Stimulated activated CD8-positive, alpha-beta memory T cell treated with anti-CD3 and anti-CD28 coated beads, Interleukin-4, amount 100 ng/mL, for 48 hours (primary cell): ENCODE measurements around the gene HSD17B10.
A peak's percentile ranks its signal among the peaks of the same experiment; 100 is the strongest.
"Not testable (repeated sequence)": the region's sequence is repeated elsewhere in the genome, so short reads cannot be mapped to it uniquely, and the experiment has no call there.

Experiments used
- DNase-seq: peaks from one replicate; pipeline ENCODE4 v3.0.0-alpha.2; 2020

HSD17B10 gene

DNA sequence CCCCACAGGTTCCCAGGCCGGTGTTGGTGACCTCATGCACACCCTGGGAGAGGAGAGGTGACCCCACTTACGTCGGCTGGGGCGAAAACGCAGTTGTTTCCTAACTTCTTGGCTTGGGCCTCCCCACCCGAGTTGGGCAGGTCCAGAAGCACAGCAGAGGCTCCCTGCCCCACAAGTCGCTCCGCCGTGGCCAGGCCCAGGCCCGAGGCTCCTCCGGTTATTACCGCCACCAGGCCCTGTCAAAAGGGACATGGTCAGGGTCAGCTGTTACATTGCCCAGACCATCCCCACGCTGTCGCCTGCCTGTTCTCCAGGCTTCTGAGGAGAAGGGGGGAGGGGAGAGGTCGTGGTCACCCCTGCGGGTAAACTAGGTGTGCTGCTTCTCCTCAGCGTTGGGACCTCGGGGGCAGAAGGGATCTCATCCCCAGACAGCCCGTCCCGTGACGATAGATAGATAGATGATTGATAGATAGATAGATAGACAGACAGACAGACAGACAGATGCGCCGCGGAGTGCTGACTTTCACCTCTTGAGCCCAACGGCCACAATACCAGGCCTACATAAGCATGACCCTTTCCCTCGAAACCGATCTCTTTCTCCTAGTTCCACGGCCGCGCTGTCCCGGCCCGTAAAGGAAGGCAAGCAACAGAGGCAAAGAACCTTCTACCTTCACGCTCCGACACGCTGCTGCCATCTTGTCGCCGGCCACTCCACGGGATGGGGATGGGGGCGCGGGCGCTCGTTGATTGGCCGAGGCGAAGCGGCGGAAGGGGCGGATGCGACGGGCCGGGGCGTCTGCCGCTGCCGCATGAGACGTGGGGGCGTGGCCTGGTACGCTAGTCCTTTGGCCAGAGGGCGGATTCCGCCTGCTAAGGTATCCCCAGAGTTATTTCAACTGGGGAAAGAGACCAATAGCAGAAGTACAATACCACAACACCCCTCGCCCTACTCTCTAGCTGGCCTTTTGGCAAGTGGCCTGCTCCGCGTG lies at the start of gene HSD17B10:
HSD17B10 (minus strand) TSS at position 720 of the 989 bp plus-strand sequence; CDS start at position 695, 25 bp downstream.
- peak; percentile 88 for DNase-seq

DNA sequence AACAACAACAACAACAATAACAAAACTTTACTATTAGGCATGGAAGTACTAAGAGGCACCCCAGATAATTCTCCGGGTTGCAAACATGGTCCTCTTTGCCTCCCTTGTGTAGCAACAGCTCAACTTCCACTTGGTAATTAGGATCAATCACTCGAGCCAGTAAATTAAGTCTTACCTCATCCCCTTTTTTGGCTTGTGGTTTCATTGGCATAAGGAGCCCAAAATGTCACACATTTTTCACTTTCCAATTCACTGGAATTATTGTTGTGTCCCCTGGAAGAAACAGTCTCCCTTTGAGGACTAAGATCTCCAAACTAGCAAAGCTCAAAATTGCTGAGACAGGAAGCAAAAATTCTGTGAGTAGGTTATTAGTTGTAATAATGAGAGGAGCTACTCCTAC lies 49.2 kb upstream of the HSD17B10 start:
- DNase-seq: no peak

DNA sequence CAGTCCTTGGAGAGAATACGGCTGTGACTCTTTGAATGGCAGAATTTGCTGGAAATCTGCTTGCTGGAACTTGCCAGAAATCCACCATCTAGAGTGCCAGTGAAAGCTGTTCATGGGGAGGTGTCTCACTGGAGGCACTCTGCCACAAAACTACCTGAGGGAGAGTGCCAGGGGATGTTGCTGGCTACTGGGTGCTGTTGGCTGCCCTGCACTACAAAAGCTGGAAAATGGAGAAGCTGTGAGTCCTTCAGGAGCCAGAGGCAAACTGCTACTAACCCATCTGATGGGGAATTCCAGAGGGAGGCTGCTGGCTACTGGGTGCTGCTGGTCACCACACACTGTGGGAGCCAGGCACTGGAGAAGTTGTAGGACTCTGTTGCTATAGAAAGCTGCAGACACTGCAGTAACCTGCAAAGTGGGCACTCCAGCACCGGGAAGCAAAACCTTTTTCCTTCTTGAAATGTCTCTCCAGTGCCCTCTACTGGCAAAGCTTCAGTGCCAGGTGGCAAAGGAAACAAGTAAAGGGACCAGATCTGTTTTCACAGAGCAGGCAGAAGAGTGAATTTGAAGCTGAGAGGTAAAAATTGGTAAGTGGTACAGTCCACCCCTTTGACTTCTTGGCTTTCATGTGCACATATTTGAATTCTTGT lies 47.8 kb upstream of the HSD17B10 start:
- DNase-seq: peak; percentile 51

DNA sequence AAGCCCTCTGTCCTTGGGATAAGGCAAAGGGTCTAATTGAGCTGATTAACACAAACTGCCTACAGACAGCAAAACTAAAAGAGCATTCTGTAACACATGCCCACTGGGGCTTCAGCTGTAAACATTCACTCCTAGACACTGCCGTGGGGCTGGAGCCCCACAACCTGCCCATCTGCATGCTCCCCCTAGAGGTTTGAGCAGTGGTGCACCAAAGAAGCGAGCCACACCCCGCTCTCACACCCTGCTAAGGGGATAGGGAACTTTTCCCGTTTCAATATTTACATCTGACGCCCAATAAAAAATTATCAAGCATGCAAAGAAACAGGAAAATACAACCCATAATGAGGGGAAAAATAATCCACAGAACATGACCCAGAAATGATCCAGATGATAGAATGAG lies 46.9 kb upstream of the HSD17B10 start:
- DNase-seq: peak; percentile 28

DNA sequence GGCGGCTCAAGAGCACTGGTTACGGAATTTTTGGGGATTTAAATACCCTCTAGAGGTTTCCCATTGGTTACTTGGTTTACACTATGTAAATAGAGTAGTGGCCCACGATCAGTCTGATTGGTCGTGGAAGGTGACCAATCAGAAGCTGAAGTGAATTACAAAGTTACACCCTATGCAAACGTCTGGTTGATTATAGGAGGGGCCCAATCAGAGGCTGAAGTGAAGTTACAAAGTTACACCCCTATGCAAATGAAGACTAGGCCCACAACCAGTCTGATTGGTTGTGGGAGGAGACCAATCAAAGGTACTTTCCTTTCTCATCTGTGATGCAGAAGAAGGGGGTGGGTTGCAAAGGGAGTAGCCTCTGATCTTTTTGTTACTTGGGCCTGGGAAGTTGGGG lies 45.1 kb upstream of the HSD17B10 start:
- DNase-seq: no peak

DNA sequence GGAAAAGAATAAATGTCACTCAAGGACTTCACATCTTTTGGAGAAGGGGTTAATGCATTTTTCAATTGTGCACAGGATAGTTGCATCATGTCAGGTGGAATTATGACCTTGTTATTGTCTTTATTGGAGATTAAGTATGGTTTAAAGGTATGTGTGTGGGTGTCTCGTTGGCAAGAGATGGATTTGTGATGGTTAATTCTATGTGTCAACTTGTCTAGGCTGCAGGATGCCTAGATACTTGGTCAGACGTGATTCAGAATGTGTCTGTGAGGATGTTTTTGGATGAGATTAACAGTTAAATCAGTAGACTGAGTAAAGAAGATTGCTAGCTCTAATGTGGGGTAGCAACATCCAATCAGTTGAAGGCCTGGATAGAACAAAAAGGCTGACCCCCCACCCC lies 42.2 kb upstream of the HSD17B10 start:
- DNase-seq: no peak

DNA sequence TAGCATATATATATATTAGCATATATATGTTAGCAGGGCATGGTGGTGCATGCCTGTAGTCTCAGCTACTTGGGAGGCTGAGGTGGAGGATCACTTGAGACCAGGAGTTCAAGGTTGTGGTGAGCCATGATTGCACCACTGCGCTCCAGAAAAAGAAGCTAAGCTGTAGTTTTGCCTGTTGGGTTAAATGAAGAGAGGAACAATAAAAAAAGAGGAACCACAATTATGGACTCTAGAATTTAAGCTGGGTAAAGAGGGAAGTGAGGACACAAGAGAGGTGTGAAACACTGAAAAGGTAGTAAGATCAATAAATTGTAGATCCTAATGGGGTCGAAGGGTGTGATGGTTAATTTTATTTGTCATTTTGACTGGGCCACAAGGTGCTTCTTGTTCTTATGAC lies 40.5 kb upstream of the HSD17B10 start:
- DNase-seq: no peak

DNA sequence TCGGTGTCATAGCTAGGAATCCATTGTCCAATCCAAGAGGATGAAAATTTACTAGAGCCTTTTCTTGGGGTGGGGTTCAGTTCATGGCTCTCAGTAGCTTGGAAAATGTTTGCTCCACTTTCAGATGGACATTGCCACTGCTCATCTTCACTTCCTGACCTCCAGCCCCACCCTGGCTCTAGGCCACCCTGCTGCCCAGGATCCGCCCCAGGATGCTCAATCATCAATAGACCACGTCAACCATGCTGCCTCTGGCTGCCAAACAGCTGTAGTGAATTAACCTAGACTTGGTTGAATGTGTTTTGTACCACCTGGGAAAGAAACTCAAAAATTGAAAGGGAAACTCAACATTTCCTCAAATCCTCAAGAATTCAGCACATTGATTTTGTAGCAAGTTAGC lies 37.2 kb upstream of the HSD17B10 start:
- no peak for DNase-seq

DNA sequence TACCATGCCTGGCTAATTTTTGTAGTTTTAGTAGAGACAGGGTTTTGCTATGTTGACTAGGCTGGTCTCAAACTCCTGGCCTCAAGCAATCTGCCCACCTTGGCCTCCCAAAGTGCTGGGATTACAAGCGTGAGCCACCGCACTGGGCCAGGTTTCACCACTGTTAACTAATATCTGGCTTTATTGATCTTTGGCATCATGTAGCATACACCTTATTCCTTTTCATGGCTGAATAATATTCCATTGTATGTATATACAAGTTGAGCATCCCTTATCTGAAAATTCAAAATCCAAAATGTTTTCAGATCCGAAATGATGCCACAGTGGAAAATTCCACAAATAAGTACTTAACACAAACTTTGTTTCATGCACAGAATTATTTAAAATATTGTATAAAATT lies 34.5 kb upstream of the HSD17B10 start:
- not testable (repeated sequence) for DNase-seq

DNA sequence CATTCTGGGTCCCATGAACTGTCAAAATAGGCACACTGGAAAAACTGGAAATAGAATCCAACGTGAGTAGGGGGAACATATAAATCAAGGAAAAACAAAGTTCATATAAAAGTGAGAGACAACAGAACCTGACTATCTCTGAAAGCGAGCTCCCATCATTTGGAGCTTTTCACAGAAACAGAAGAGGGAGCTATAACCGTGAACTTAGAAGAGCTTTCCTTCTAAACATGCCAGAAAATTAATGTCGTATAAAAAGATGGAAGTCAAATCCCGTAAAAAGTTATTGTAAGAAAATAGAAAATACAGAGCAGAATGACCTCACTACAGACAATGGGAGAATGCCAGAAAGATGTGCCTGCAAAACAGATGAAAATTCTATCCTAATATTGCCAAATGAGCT lies 23.9 kb upstream of the HSD17B10 start:
- DNase-seq: no peak

DNA sequence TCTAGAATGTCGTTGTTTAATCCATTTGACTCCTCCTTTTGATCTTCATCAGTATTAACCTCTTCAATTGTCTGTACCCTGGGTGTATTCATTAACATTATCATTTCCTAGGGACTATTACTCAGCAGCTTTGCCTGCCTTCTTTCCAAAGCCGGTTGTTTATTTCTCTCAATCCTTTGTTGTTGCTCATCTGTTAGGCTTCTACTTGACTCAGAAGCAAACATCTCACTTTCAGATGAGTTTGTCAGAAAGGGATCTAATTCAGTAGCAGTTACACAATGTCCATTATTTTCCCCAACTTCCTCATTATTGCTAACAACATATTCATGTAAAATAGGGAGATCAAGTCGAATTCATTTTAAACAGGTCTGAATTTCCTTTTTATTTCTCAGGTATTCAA lies 22.1 kb upstream of the HSD17B10 start:
- DNase-seq: no peak

DNA sequence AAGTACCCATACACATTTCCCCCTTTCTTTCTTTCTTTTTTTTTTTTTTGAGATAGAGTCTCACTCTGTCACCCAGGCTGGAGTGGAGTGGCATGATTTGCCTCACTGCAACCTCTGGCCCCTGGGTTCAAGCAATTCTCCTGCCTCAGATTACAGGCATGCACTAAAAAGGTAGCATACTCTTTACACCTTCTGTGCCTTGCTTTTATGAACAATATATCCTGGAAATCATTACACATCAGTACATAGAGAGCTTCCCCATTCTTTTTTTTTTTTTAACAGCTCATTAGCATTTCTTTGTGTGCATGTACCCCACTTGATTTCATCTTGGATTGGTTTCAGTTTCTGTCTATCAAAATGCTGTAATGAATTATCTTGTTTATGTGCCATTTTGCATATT lies 18.6 kb upstream of the HSD17B10 start:
- no peak for DNase-seq

DNA sequence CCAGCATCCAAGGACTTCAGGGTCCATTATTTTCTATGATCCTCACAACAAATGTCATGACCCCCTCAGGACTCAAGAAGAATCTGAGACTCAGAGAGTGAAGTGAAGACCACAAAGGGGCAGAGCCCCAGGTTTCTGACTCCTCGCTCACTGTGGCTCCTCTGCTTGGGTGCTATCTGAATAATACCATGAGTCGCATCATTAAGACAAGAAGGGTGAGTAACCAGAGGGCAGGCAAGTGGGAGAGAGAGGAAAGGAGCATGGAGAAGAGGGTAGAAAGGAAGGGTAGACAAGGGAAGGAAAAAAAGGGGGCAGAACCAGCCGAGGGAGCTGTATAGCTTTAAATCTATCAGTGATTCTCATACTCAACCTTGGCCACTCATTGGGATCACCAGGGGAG lies 15.5 kb upstream of the HSD17B10 start:
- no peak for DNase-seq

DNA sequence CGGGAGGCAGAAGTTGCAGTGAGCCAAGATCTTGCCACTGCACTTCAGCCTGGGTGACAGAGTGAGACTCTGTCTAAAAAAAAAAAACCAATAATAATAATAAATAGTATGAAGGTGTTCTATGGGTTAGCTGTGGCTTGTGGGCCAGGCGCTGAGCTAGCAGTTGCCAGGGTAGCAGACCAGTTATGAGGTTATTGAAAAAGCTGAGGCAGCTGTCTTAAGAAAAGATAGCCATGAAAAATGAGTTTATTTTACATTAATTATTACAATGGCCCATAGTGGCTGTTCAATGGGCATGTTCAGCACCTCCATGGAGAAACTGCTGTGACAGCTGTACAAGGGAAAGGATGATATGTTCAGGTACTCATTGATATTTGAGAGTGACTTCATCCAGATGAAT lies 13.3 kb upstream of the HSD17B10 start:
- DNase-seq: no peak

DNA sequence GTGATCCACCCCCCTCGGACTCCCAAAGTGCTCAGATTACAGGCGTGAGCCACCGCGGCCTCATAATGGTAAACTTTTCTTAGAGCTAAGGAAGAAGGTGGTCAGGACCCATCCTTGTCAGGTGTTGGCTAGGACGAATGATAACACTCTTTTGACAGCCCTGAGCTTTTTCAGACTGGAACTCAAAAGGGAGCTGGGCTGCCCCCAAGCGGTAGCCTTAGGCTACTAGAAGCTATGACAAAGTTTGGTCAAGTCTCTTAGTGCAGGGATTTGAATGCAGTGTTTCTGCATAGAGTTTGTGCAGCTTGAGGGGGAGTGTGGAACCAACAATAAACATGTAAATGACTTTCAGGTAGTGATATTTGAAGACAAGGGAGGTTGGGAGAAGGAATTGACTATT lies 11.8 kb upstream of the HSD17B10 start:
- DNase-seq: peak; percentile 62

DNA sequence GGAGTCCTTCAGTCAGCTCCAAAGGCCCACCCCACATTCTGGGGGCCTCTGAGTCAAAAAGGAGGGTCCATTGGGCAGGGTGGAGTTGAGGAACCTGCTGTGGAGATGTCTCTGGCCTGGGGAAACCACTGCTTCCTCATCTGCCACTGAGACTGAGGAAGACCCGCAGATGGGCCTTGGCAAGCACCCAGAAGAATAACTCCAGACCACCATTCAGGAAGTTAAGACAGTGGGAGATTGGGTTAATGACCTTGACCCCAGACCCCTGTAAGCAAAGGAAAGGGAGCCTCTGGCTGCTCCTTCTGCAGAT lies 8.1 kb upstream of the HSD17B10 start:
- no peak for DNase-seq

DNA sequence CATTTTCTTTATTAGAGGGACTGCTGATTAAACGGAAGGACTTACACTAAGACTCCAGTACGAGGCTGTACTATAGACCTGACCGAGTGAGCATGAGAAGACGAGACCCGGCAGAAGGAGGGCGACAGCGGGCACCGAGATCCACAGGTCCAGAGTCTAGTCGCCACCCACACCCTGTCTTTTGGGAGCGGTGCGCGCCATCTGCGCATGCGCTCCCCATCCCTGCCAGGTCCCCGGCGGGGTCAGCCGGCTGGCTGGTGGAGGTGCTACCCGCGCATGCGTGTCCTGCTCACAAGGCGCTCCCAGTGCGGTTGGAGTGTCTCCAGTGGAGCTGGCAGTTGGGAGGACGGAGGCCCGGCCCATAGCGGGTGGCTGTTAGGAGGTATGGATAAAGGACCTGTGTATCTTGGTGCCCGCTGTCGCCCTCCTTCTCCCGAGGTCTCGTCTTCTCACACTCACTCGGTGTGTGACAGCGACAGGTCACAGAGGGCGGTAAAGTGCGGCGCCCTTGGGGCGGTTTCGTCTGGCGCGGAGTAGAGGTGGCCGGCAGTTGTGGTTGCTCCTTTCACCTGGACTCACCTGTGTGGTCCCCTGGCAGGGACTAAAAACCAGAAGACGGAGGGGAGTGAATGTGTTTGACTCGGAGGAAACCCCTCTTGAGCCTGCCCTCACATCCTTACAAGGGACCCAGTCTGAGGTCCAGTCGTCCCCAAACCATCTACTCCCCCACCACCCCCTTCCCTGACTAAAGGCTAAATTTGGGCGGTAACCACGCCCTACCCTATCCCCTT lies 7.6 kb upstream of the HSD17B10 start:
- peak; percentile 83 for DNase-seq

DNA sequence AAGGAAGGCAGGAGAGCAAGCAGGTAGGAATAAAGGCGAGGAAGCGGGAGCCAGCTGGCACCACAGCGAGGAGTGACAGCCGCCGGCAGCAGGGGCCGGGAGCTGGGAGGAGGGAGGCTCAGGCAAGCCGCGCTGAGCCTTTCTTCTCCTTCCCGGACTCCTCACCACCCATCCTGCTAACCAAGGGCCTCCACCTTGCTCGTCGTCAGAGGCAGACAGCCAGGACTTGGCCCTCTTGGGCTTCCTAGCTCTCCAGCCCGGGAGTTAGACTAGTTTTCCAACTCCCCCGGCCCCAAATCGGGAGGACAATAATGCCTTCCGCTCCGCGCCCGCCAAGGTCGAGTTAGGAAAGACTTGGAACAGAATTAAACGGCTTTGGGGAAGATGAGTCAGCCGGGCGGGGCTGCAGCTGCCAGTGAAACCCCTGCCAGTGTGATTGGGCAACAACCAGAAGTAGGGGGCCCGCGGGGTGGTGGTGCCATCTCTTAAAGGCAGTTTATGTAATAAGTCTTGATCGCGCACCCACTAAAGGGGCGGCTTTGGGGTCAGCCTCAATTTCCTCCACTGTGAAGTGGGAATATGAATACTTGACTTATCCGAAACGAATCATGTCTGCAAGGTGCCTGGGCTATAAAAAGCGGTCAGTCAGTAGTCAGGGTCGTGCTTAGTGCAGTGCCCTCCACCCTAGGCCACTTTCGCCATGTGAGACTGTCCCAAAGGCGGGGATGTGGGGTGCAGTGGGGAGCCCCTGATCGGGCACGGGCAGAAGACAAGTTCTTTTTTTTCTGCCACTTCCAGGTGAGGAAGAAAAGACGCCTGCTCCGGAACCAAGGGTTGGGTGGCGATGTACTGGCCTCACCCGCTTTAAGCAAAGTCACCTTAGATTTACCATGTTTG lies 6.7 kb upstream of the HSD17B10 start:
- peak; percentile 54 for DNase-seq

DNA sequence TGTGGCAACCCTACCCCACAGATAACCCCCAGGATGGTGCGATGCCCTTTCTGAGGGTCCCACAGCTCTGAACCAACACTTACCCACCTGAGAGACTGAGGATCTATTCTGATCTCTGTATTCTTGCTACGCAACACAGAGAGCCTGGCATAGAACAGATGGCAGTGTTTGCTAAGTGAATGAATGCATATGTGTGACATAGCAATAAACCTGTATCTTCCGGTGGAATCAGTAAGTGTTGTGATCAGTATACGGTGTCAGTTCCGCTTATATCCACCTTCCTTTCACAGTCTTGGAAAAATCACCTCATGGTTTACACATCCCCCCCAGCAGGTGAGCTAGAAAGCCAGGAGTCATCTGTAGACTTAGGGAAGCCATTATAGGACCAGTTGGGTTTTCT lies 5.9 kb upstream of the HSD17B10 start:
- DNase-seq: no peak

DNA sequence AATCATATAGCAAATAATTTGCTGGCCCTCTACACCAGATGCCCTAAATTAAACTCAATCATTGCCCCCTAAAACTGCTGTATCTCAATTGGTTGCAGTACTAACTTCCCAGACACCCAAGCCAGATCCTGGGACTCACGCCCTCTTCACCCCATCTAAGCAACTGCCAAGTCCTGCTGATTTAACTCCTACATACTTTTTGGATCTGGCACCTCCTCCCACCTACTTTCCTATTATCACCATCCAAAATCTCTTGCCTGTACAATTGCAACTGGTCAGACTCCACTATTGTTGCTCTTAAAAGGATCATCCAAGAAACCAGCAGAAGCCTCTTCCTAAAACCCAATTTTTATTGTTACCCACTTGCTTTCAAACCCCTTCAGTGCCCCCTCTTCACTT lies 4.7 kb upstream of the HSD17B10 start:
- no peak for DNase-seq

DNA sequence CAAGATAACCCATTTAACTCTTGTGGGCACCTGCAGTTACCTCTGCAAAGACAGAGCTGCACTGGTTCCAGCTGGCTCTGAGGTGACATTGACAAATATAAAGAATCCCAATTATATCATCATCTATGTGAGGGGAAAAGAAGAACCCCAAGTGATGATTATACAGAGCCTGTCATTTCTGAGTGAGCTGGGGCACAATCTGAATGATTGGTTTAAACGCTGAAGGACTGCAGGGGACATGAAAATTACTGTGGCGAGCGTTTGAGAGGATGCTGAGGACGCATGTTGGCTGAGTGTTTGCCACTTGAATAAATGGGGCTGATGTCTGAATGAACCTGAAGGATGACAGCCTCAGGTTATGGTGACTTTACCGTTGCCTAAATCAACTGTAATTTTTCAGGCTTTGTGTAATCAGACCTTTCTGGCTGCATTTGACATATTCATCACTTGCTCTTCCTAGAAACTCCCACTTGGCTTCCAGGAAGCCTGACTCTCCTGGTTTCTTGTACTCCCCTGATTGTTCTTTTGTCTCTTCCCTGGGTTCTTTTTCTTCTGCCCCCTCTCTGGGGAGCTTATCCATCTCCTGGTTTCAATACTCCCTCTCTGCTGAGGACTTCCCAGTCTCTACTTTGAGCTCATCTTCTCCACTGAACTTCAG lies 4.1 kb upstream of the HSD17B10 start:
- no peak for DNase-seq

DNA sequence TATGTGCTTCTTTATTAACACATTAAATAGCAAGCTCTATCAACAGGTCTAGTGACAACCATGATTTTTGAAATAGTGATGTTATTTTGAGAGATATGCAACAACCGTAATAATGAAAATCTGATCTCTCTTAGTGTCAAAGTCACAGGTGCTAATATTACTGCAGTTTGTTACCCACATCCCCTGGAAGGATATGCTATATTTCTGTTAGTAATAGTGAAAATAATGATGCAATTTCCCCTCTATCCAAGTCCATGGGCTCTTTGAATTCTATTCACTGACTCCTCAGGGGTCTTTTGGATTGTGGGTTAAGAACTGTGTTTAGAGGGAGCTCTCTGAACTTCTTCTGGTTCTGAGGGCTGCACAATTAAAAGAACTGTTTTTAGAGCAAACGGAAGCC lies 3.0 kb upstream of the HSD17B10 start:
- no peak for DNase-seq
